ENCODE measurements around the gene TGM3.

Gene TGM3

GRCh38 chr20:2295886-2296515 lies at the start of gene TGM3:
Gene TGM3, plus strand, starts transcription at chr20:2296001. Its CDS starts 63 bp downstream, at chr20:2296064.
- DNase-seq: no peak
- H3K27me3 ChIP-seq (replicated peaks): no peaks in the 10 kb centered on the region
- no peak within 1 kb of the TSS for H3K27ac ChIP-seq
- no peak within 1 kb of the TSS for H3K4me3 ChIP-seq (ENCODE audit: low read depth, low read length)
- no peak for TF ChIP-seq CTCF (IDR thresholded peaks at IDR 0.05; ENCODE audit: low read depth, low read length, missing control alignments)
- in situ Hi-C loops (cut with HindIII; ENCODE audit: low pct_ligation_motif_present, low sequenced_read_pairs): no loop called here
- no peaks in the 10 kb centered on the region for H3K36me3 ChIP-seq (replicated peaks)

GRCh38 chr20:2246069-2246491 lies 49.7 kb upstream of the TGM3 start:
- no peak for DNase-seq
- no peaks in the 10 kb centered on the region for H3K27me3 ChIP-seq (replicated peaks)
- H3K27ac ChIP-seq: no peak overlapping the region
- in situ Hi-C loops (cut with HindIII; ENCODE audit: low pct_ligation_motif_present, low sequenced_read_pairs): no loop called here
- H3K4me3 ChIP-seq (ENCODE audit: low read depth, low read length): no peak overlapping the region
- no peak for TF ChIP-seq CTCF (IDR thresholded peaks at IDR 0.05; ENCODE audit: low read depth, low read length, missing control alignments)
- H3K36me3 ChIP-seq (replicated peaks): no peaks in the 10 kb centered on the region

- in situ Hi-C loops (cut with HindIII; ENCODE audit: low pct_ligation_motif_present, low sequenced_read_pairs): no loop called here
- no peak for DNase-seq
- TF ChIP-seq CTCF (IDR thresholded peaks at IDR 0.05; ENCODE audit: low read depth, low read length, missing control alignments): no peak
Observed at GRCh38 chr20:2248837-2249236, 47.0 kb upstream of the TGM3 start.

GRCh38 chr20:2249935-2250334 lies 45.9 kb upstream of the TGM3 start:
- Histone ChIP-seq H3K36me3 (replicated peaks) (no peaks in the 10 kb centered on the region), H3K27ac (no peak overlapping the region), H3K27me3 (replicated peaks) (no peaks in the 10 kb centered on the region), H3K4me3 (ENCODE audit: low read depth, low read length) (no peak overlapping the region)
- in situ Hi-C loops (cut with HindIII; ENCODE audit: low pct_ligation_motif_present, low sequenced_read_pairs): no loop called here
- TF ChIP-seq CTCF (IDR thresholded peaks at IDR 0.05; ENCODE audit: low read depth, low read length, missing control alignments): no peak
- no peak for DNase-seq

More at GRCh38 chr20:2248837-2249236, 47.0 kb upstream of the TGM3 start:
- no peaks in the 10 kb centered on the region for H3K36me3 ChIP-seq (replicated peaks)
- no peak overlapping the region for H3K4me3 ChIP-seq (ENCODE audit: low read depth, low read length)
- H3K27me3 ChIP-seq (replicated peaks): no peaks in the 10 kb centered on the region
- H3K27ac ChIP-seq: no peak overlapping the region

- in situ Hi-C loops (cut with HindIII; ENCODE audit: low pct_ligation_motif_present, low sequenced_read_pairs): no loop called here
- H3K27me3 ChIP-seq (replicated peaks): no peaks in the 10 kb centered on the region
- no peak for DNase-seq
- TF ChIP-seq CTCF (IDR thresholded peaks at IDR 0.05; ENCODE audit: low read depth, low read length, missing control alignments): no peak
- no peak overlapping the region for H3K27ac ChIP-seq
- H3K36me3 ChIP-seq (replicated peaks): no peaks in the 10 kb centered on the region
- no peak overlapping the region for H3K4me3 ChIP-seq (ENCODE audit: low read depth, low read length)
Observed at GRCh38 chr20:2252419-2252997, 43.3 kb upstream of the TGM3 start.

- no peak for DNase-seq
- no peak for TF ChIP-seq CTCF (IDR thresholded peaks at IDR 0.05; ENCODE audit: low read depth, low read length, missing control alignments)
- H3K36me3 ChIP-seq (replicated peaks): no peaks in the 10 kb centered on the region
Observed at GRCh38 chr20:2253256-2253655, 42.5 kb upstream of the TGM3 start.

More at GRCh38 chr20:2253256-2253655, 42.5 kb upstream of the TGM3 start:
- H3K4me3 ChIP-seq (ENCODE audit: low read depth, low read length): no peak overlapping the region
- in situ Hi-C loops (cut with HindIII; ENCODE audit: low pct_ligation_motif_present, low sequenced_read_pairs): no loop called here
- H3K27me3 ChIP-seq (replicated peaks): no peaks in the 10 kb centered on the region
- no peak overlapping the region for H3K27ac ChIP-seq
